ENCODE data around the gene SYNPO2.

The SYNPO2 gene

GRCh38 chr4:119068529-119068962, 179.9 kb downstream of the SYNPO2 start:
- Histone ChIP-seq H3K4me3 (ENCODE audit: insufficient read depth, low read length, poor library complexity, severe bottlenecking) (no peak overlapping the region), H3K9ac (ENCODE audit: low read length) (no peak overlapping the region), H3K9me2 (replicated peaks; ENCODE audit: insufficient read depth, low read length) (no peaks in the 10 kb centered on the region), H3K4me2 (ENCODE audit: low read depth, low read length, poor library complexity, severe bottlenecking) (no peak overlapping the region), H3F3A (ENCODE audit: insufficient read depth) (no peaks in the 10 kb centered on the region), H3K27ac (ENCODE audit: low read depth, low read length) (no peak overlapping the region), H2AFZ (ENCODE audit: low read depth, low read length, severe bottlenecking) (no peak overlapping the region), H3K36me3 (ENCODE audit: low read length) (no peaks in the 10 kb centered on the region), H3K9me3 (ENCODE audit: insufficient read depth, low read length) (no peaks in the 10 kb centered on the region), H3K27me3 (ENCODE audit: low read length) (no peaks in the 10 kb centered on the region), H3K79me2 (ENCODE audit: insufficient read depth, low read length) (no peaks in the 10 kb centered on the region), H4K20me1 (ENCODE audit: low read depth, low read length) (no peaks in the 10 kb centered on the region)
- TF ChIP-seq CTCF (IDR thresholded peaks at IDR 0.05; ENCODE audit: insufficient read depth, low read length, poor library complexity, severe bottlenecking): no peak
- TF ChIP-seq EZH2phosphoT487 (conservative IDR thresholded peaks at IDR 0.05; ENCODE audit: low read length): no peak

- TF ChIP-seq EZH2phosphoT487 (conservative IDR thresholded peaks at IDR 0.05; ENCODE audit: low read length) (no peak), CTCF (IDR thresholded peaks at IDR 0.05; ENCODE audit: insufficient read depth, low read length, poor library complexity, severe bottlenecking) (no peak)
- H3K79me2 ChIP-seq (ENCODE audit: insufficient read depth, low read length): no peaks in the 10 kb centered on the region
- H3K27ac ChIP-seq (ENCODE audit: low read depth, low read length): no peak overlapping the region
- H2AFZ ChIP-seq (ENCODE audit: low read depth, low read length, severe bottlenecking): no peak overlapping the region
- H3K27me3 ChIP-seq (ENCODE audit: low read length): no peaks in the 10 kb centered on the region
- no peaks in the 10 kb centered on the region for H3F3A ChIP-seq (ENCODE audit: insufficient read depth)
- no peak overlapping the region for H3K9ac ChIP-seq (ENCODE audit: low read length)
- no peak overlapping the region for H3K4me3 ChIP-seq (ENCODE audit: insufficient read depth, low read length, poor library complexity, severe bottlenecking)
- H4K20me1 ChIP-seq (ENCODE audit: low read depth, low read length): no peaks in the 10 kb centered on the region
- no peaks in the 10 kb centered on the region for H3K36me3 ChIP-seq (ENCODE audit: low read length)
- H3K9me3 ChIP-seq (ENCODE audit: insufficient read depth, low read length): no peaks in the 10 kb centered on the region
- H3K4me2 ChIP-seq (ENCODE audit: low read depth, low read length, poor library complexity, severe bottlenecking): no peak overlapping the region
- no peaks in the 10 kb centered on the region for H3K9me2 ChIP-seq (replicated peaks; ENCODE audit: insufficient read depth, low read length)
Observed at GRCh38 chr4:119070301-119070700, 181.6 kb downstream of the SYNPO2 start.

- no peak overlapping the region for H3K4me3 ChIP-seq (ENCODE audit: insufficient read depth, low read length, poor library complexity, severe bottlenecking)
- H3F3A ChIP-seq (ENCODE audit: insufficient read depth): no peaks in the 10 kb centered on the region
- no peak for TF ChIP-seq EZH2phosphoT487 (conservative IDR thresholded peaks at IDR 0.05; ENCODE audit: low read length)
- TF ChIP-seq CTCF (IDR thresholded peaks at IDR 0.05; ENCODE audit: insufficient read depth, low read length, poor library complexity, severe bottlenecking): no peak
- no peaks in the 10 kb centered on the region for H3K9me3 ChIP-seq (ENCODE audit: insufficient read depth, low read length)
- H3K9ac ChIP-seq (ENCODE audit: low read length): no peak overlapping the region
- H3K79me2 ChIP-seq (ENCODE audit: insufficient read depth, low read length): no peaks in the 10 kb centered on the region
- no peaks in the 10 kb centered on the region for H3K9me2 ChIP-seq (replicated peaks; ENCODE audit: insufficient read depth, low read length)
- no peaks in the 10 kb centered on the region for H4K20me1 ChIP-seq (ENCODE audit: low read depth, low read length)
- H2AFZ ChIP-seq (ENCODE audit: low read depth, low read length, severe bottlenecking): no peak overlapping the region
- H3K27ac ChIP-seq (ENCODE audit: low read depth, low read length): no peak overlapping the region
- H3K4me2 ChIP-seq (ENCODE audit: low read depth, low read length, poor library complexity, severe bottlenecking): no peak overlapping the region
- H3K27me3 ChIP-seq (ENCODE audit: low read length): no peaks in the 10 kb centered on the region
- H3K36me3 ChIP-seq (ENCODE audit: low read length): no peaks in the 10 kb centered on the region
Observed at GRCh38 chr4:119080721-119081541, 192.3 kb downstream of the SYNPO2 start.
